Measurements from ENCODE around the gene FUCA2.

The FUCA2 gene

DNA sequence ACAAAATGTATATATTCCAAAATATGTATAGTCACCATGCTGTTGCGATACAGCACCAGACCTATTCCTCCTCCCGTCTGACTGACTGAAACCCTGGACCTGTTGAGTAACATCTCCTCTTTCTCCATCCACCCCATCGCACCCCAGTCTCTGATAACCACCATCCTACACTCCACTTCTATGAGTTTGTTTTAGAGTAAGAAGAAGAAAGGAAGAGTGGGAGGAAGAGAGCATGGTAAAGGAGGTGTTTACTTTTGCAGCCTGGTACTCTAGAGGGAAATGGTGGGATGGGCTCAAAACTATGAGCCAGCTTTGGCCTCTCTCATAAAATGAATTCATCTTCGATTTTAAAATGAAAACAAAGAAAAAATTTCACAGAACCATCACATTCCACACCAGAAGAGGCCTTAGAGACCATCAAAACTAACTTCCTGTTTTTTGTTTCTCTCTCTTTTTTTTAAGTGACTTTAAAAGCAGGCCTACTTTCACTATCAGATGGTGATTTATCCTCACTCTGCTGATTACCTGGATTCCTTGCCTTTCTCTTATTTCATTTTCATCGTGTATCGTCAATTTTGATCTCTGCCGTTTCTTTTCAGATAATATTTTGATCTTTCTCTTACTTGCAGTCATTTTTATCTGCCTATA lies 16.8 kb upstream of the FUCA2 start:
- Histone ChIP-seq H3K4me3 (ENCODE audit: low read length, poor library complexity, severe bottlenecking) (no peak overlapping the region), H2AFZ (ENCODE audit: low read length) (peak overlapping the region; percentile 94), H3K9ac (ENCODE audit: low read depth, low read length, poor library complexity, severe bottlenecking) (peak overlapping the region; percentile 24), H3F3A (ENCODE audit: low read depth) (no peaks in the 10 kb centered on the region), H3K36me3 (ENCODE audit: insufficient read depth, low read length) (no peaks in the 10 kb centered on the region), H3K9me3 (ENCODE audit: insufficient read depth, low read depth, low read length) (no peaks in the 10 kb centered on the region), H4K20me1 (ENCODE audit: insufficient read depth, low read length, poor library complexity, severe bottlenecking) (no peaks in the 10 kb centered on the region), H3K9me2 (replicated peaks; ENCODE audit: low read depth, low read length) (no peaks in the 10 kb centered on the region), H3K4me1 (ENCODE audit: insufficient read depth, low read length, poor library complexity, severe bottlenecking) (peaks cover 18% of the 10 kb centered on the region), H3K4me2 (ENCODE audit: low read depth, low read length, poor library complexity, severe bottlenecking) (peak overlapping the region; percentile 22), H3K27me3 (ENCODE audit: insufficient read depth, low read length, poor library complexity, severe bottlenecking) (no peaks in the 10 kb centered on the region), H3K79me2 (ENCODE audit: insufficient read depth, low read length) (no peaks in the 10 kb centered on the region)
- TF ChIP-seq, protein P1, sequence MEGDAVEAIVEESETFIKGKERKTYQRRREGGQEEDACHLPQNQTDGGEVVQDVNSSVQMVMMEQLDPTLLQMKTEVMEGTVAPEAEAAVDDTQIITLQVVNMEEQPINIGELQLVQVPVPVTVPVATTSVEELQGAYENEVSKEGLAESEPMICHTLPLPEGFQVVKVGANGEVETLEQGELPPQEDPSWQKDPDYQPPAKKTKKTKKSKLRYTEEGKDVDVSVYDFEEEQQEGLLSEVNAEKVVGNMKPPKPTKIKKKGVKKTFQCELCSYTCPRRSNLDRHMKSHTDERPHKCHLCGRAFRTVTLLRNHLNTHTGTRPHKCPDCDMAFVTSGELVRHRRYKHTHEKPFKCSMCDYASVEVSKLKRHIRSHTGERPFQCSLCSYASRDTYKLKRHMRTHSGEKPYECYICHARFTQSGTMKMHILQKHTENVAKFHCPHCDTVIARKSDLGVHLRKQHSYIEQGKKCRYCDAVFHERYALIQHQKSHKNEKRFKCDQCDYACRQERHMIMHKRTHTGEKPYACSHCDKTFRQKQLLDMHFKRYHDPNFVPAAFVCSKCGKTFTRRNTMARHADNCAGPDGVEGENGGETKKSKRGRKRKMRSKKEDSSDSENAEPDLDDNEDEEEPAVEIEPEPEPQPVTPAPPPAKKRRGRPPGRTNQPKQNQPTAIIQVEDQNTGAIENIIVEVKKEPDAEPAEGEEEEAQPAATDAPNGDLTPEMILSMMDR (conservative IDR thresholded peaks at IDR 0.05; ENCODE audit: low read length), result no peak
- TF ChIP-seq EZH2phosphoT487 (IDR thresholded peaks at IDR 0.05; ENCODE audit: borderline replicate concordance), result no peak

DNA sequence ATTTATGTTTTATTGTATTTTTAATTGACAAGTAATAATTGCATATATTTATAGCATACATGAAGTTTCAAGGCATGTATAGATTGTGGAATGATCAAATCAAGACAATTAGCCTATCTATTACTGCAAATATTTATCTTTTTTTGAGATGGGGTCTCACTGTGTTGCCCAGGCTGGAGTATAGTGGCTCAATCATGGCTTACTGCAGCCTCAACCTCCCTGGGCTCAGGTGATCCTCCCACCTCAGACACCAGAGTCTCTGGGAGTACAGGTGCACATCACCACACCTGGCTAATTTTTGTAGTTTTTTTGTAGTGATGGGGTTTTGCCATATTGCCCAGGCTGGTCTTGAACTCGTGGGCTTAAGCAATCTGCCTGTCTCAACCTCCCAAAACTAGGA lies 16.2 kb upstream of the FUCA2 start:
- H3K36me3 ChIP-seq (ENCODE audit: insufficient read depth, low read length), result no peaks in the 10 kb centered on the region
- H3K4me2 ChIP-seq (ENCODE audit: low read depth, low read length, poor library complexity, severe bottlenecking), result no peak overlapping the region
- H3K9me3 ChIP-seq (ENCODE audit: insufficient read depth, low read depth, low read length), result no peaks in the 10 kb centered on the region
- H3K4me1 ChIP-seq (ENCODE audit: insufficient read depth, low read length, poor library complexity, severe bottlenecking), result peaks cover 18% of the 10 kb centered on the region
- H3K9me2 ChIP-seq (replicated peaks; ENCODE audit: low read depth, low read length), result no peaks in the 10 kb centered on the region
- H2AFZ ChIP-seq (ENCODE audit: low read length), result no peak overlapping the region
- TF ChIP-seq, protein P1 (conservative IDR thresholded peaks at IDR 0.05; ENCODE audit: low read length), result no peak
- no peak for TF ChIP-seq EZH2phosphoT487 (IDR thresholded peaks at IDR 0.05; ENCODE audit: borderline replicate concordance)
- H3K79me2 ChIP-seq (ENCODE audit: insufficient read depth, low read length), result no peaks in the 10 kb centered on the region
- H3K27me3 ChIP-seq (ENCODE audit: insufficient read depth, low read length, poor library complexity, severe bottlenecking), result no peaks in the 10 kb centered on the region
- H3K9ac ChIP-seq (ENCODE audit: low read depth, low read length, poor library complexity, severe bottlenecking), result no peak overlapping the region
- no peaks in the 10 kb centered on the region for H4K20me1 ChIP-seq (ENCODE audit: insufficient read depth, low read length, poor library complexity, severe bottlenecking)
- H3K4me3 ChIP-seq (ENCODE audit: low read length, poor library complexity, severe bottlenecking), result no peak overlapping the region
- H3F3A ChIP-seq (ENCODE audit: low read depth), result no peaks in the 10 kb centered on the region

DNA sequence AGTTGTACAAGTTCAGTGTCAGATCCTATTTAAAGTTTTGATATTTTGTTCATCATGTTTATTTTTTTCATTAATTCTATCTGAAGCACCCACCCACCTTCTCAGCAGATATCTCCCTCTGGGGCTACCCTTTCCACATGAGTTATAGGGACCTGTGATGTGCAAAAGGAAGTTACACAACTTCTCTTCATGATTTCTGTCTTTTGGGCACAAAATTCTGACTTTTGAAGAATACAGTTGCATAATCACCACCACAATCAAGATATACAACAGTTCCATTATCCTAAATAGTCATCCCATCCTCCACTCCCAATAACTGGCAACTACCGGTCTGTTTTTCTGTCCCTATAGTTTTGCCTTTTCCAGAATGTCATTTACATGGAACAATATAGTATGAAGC lies 13.8 kb upstream of the FUCA2 start:
- no peaks in the 10 kb centered on the region for H3K9me3 ChIP-seq (ENCODE audit: insufficient read depth, low read depth, low read length)
- H3K79me2 ChIP-seq (ENCODE audit: insufficient read depth, low read length), result no peaks in the 10 kb centered on the region
- H4K20me1 ChIP-seq (ENCODE audit: insufficient read depth, low read length, poor library complexity, severe bottlenecking), result no peaks in the 10 kb centered on the region
- H3K9me2 ChIP-seq (replicated peaks; ENCODE audit: low read depth, low read length), result no peaks in the 10 kb centered on the region
- no peaks in the 10 kb centered on the region for H3F3A ChIP-seq (ENCODE audit: low read depth)
- peaks cover 9% of the 10 kb centered on the region for H3K4me1 ChIP-seq (ENCODE audit: insufficient read depth, low read length, poor library complexity, severe bottlenecking)
- H3K9ac ChIP-seq (ENCODE audit: low read depth, low read length, poor library complexity, severe bottlenecking), result no peak overlapping the region
- H2AFZ ChIP-seq (ENCODE audit: low read length), result no peak overlapping the region
- no peak overlapping the region for H3K4me2 ChIP-seq (ENCODE audit: low read depth, low read length, poor library complexity, severe bottlenecking)
- H3K27me3 ChIP-seq (ENCODE audit: insufficient read depth, low read length, poor library complexity, severe bottlenecking), result no peaks in the 10 kb centered on the region
- no peak overlapping the region for H3K4me3 ChIP-seq (ENCODE audit: low read length, poor library complexity, severe bottlenecking)
- TF ChIP-seq, protein P1 (conservative IDR thresholded peaks at IDR 0.05; ENCODE audit: low read length), result no peak
- H3K36me3 ChIP-seq (ENCODE audit: insufficient read depth, low read length), result no peaks in the 10 kb centered on the region
